ENCODE data around the gene MAN2B2. TPM values are rescaled to one million over a fixed set of nuclear protein-coding genes. Genes with fewer than 3 reads are reported as not detected.

Gene MAN2B2
- total and polyA plus RNA-seq, 2 experiments from 2014 or later = 22.2 to 24.0 TPM

- Histone ChIP-seq H2AFZ (no peak overlapping the region), H3K9me3 (ENCODE audit: low read depth) (no peaks in the 10 kb centered on the region), H3K27me3 (no peaks in the 10 kb centered on the region), H3K4me3 (no peak overlapping the region), H3K4me2 (no peak overlapping the region), H3K4me1 (ENCODE audit: insufficient read depth) (no peaks in the 10 kb centered on the region), H4K20me1 (ENCODE audit: insufficient read depth, poor library complexity, severe bottlenecking) (no peaks in the 10 kb centered on the region), H3K36me3 (replicated peaks; ENCODE audit: insufficient read depth, low read depth) (no peaks in the 10 kb centered on the region), H3K27ac (no peak overlapping the region), H3K79me2 (no peaks in the 10 kb centered on the region), H3K9me2 (replicated peaks; ENCODE audit: insufficient read depth) (no peaks in the 10 kb centered on the region)
- DNase-seq (ENCODE audit: low spot score) = no peak
- 96% methylated on average over 26 of the region's 26 CpGs for WGBS (ENCODE audit: low lambda C conversion rate, missing lambda C conversion rate)
- TF ChIP-seq EZH2 (IDR thresholded peaks at IDR 0.05; ENCODE audit: borderline replicate concordance) (no peak), EZH2phosphoT487 (IDR thresholded peaks at IDR 0.05; ENCODE audit: low read depth, severe bottlenecking, unreplicated experiment) (no peak), CTCF (IDR thresholded peaks at IDR 0.05; ENCODE audit: poor library complexity) (no peak)
These were observed 34.6 kb downstream of the MAN2B2 start for GRCh38 chr4:6609415-6610079.

- Histone ChIP-seq H3K4me3 (no peak overlapping the region), H3K36me3 (replicated peaks; ENCODE audit: insufficient read depth, low read depth) (no peaks in the 10 kb centered on the region), H3K27ac (no peak overlapping the region), H3K9me3 (ENCODE audit: low read depth) (no peaks in the 10 kb centered on the region), H4K20me1 (ENCODE audit: insufficient read depth, poor library complexity, severe bottlenecking) (no peaks in the 10 kb centered on the region), H3K79me2 (no peaks in the 10 kb centered on the region), H2AFZ (no peak overlapping the region), H3K4me1 (ENCODE audit: insufficient read depth) (no peaks in the 10 kb centered on the region), H3K27me3 (no peaks in the 10 kb centered on the region), H3K4me2 (no peak overlapping the region), H3K9me2 (replicated peaks; ENCODE audit: insufficient read depth) (no peaks in the 10 kb centered on the region)
- WGBS (ENCODE audit: low lambda C conversion rate, missing lambda C conversion rate) = 96% methylated on average over 24 of the region's 24 CpGs
- TF ChIP-seq EZH2 (IDR thresholded peaks at IDR 0.05; ENCODE audit: borderline replicate concordance) = no peak
- no peak for TF ChIP-seq CTCF (IDR thresholded peaks at IDR 0.05; ENCODE audit: poor library complexity)
- DNase-seq (ENCODE audit: low spot score) = no peak
These were observed 36.0 kb downstream of the MAN2B2 start for GRCh38 chr4:6610856-6611430.

DNA sequence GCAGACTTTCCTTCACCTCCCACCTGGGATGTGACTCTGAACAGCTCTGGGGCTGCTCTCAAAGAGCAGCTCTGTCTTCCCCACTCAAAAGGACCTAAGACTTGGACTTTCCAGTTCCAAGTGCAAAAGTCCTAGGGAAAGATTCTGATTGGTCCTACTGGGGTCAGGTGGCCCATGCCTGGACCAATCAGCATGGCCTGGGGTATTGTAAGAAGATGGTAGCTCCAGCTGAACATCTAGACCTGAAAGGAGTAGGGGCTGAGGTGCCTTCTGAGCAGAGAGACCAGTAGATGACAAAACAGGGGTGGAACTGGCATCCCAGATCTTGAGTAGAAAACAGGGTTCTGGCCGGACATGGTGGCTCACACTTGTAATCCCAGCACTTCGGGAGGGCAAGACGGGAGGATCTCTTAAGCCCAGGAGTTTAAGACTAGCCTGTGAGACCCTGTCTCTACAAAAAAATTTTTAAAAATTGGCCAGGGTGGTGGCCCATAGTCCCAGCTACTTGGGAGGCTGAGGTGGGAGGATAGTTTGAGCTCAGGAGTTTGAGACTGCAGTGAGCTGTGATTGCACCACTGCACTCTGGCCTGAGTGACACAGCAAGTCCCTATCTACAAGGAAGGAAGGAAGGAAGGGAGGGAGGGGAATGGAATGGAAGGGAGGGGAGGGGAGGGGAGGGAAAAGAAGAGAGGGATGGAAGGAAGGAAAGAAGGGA is 38.1 kb downstream of the MAN2B2 start:
- no peak overlapping the region for H3K27ac ChIP-seq
- H3K4me1 ChIP-seq (ENCODE audit: insufficient read depth) = no peaks in the 10 kb centered on the region
- H3K27me3 ChIP-seq = no peaks in the 10 kb centered on the region
- H3K36me3 ChIP-seq (replicated peaks; ENCODE audit: insufficient read depth, low read depth) = no peaks in the 10 kb centered on the region
- DNase-seq (ENCODE audit: low spot score) = no peak
- no peak overlapping the region for H3K4me2 ChIP-seq
- H3K9me3 ChIP-seq (ENCODE audit: low read depth) = no peaks in the 10 kb centered on the region
- no peaks in the 10 kb centered on the region for H3K9me2 ChIP-seq (replicated peaks; ENCODE audit: insufficient read depth)
- H4K20me1 ChIP-seq (ENCODE audit: insufficient read depth, poor library complexity, severe bottlenecking) = no peaks in the 10 kb centered on the region
- no peak overlapping the region for H3K4me3 ChIP-seq
- no peak overlapping the region for H2AFZ ChIP-seq
- TF ChIP-seq EZH2 (IDR thresholded peaks at IDR 0.05; ENCODE audit: borderline replicate concordance) = no peak
- 98% methylated on average over 3 of the region's 3 CpGs for whole genome bisulfite sequencing (ENCODE audit: low lambda C conversion rate, missing lambda C conversion rate)
- no peaks in the 10 kb centered on the region for H3K79me2 ChIP-seq

All from hepatocyte (in vitro differentiated cells).